Stimulated activated CD4-positive, alpha-beta T cell treated with anti-CD3 and anti-CD28 coated beads, Interleukin-12 subunit alpha, Interleukin-12 subunit beta, amount 100 ng/mL, for 48 hours (primary cell): ENCODE data around the gene RIOX2.

Source experiments
- DNase-seq, 3 donors: peaks; one replicate each; pipeline ENCODE4 v3.0.0-alpha.2; 2020; ENCODE audit warnings: low read depth in 2 of 3, low spot score in 1 of 3

RIOX2 gene

GRCh38 chr3:97990624-97991292 lies 18.5 kb upstream of the RIOX2 start:
- no peak for DNase-seq

- DNase-seq = no peak
Measured at GRCh38 chr3:97988784-97989568, 16.7 kb upstream of the RIOX2 start.

- no peak for DNase-seq
Measured at GRCh38 chr3:97987306-97987705, 15.1 kb upstream of the RIOX2 start.

GRCh38 chr3:97983933-97984491 lies 11.8 kb upstream of the RIOX2 start:
- no peak for DNase-seq

GRCh38 chr3:97981886-97982285 lies 9.7 kb upstream of the RIOX2 start:
- DNase-seq = no peak

GRCh38 chr3:97979610-97980009 lies 7.4 kb upstream of the RIOX2 start:
- no peak for DNase-seq

- DNase-seq = no peak
Measured at GRCh38 chr3:97975466-97975865, 3.2 kb upstream of the RIOX2 start.

- DNase-seq = no peak
Measured at GRCh38 chr3:97974996-97975395, 2.8 kb upstream of the RIOX2 start.

GRCh38 chr3:97972976-97973375 lies 745 bp upstream of the RIOX2 start:
- DNase-seq = no peak

- no peak for DNase-seq
Measured at GRCh38 chr3:97970956-97971620, 1.1 kb downstream of the RIOX2 start.

- no peak for DNase-seq
Measured at GRCh38 chr3:97970156-97970555, 2.1 kb downstream of the RIOX2 start.

GRCh38 chr3:97969541-97969940 lies 2.7 kb downstream of the RIOX2 start:
- DNase-seq = no peak

- DNase-seq = no peak
Measured at GRCh38 chr3:97968376-97968775, 3.9 kb downstream of the RIOX2 start.

GRCh38 chr3:97967966-97968365 lies 4.3 kb downstream of the RIOX2 start:
- DNase-seq = no peak

GRCh38 chr3:97960993-97961766 lies 11.1 kb downstream of the RIOX2 start:
- no peak for DNase-seq

GRCh38 chr3:97960551-97960950 lies 11.7 kb downstream of the RIOX2 start:
- DNase-seq = no peak

- no peak for DNase-seq
Measured at GRCh38 chr3:97959872-97960271, 12.4 kb downstream of the RIOX2 start.

- no peak for DNase-seq
Measured at GRCh38 chr3:97958796-97959195, 13.4 kb downstream of the RIOX2 start.

GRCh38 chr3:97958396-97958795 lies 13.8 kb downstream of the RIOX2 start:
- no peak for DNase-seq

- no peak for DNase-seq
Measured at GRCh38 chr3:97957617-97958311, 14.5 kb downstream of the RIOX2 start.

- DNase-seq = no peak
Measured at GRCh38 chr3:97956051-97956450, 16.2 kb downstream of the RIOX2 start.
